GM12873 (cell line): ENCODE measurements around the gene B4GALT2.

Experiments
- TF ChIP-seq, protein P1 (sequence below): IDR thresholded peaks from 2 replicates; pipeline ENCODE4 v1.5.1; 2012; ENCODE audit warnings: low read depth, mild to moderate bottlenecking, moderate library complexity, low read length, control low read depth; ENCODE audit not compliant: insufficient read depth; ENCODE audit errors: missing control alignments

B4GALT2 gene

DNA sequence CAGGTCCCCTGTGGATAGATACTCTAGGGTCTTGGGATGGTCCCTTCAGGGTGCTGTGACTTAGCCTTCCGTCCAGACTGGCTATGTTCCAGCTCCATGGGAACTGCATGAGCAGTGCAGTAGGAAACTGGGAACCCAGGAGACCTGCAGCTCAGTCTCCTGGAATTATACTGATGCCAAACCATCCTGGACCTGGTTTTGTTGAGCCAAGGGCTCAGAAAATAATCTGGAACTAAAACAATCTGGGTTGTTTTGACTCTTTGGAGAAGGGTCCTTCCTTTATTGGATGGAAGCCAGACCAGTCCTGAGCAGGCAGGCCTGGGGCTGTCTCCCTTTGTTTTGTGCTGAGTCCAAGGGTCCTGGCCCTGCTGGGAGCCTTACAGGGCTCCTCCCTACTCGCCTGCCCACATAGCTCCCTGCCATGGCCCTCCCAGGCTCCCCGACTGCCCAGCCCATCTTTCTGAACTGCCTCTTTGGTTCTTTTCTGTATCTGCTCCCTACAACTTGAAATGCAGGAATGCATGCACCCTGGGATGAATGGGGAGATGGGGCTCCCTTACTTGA, 31.1 kb upstream of the B4GALT2 start:
- TF ChIP-seq, protein P1, sequence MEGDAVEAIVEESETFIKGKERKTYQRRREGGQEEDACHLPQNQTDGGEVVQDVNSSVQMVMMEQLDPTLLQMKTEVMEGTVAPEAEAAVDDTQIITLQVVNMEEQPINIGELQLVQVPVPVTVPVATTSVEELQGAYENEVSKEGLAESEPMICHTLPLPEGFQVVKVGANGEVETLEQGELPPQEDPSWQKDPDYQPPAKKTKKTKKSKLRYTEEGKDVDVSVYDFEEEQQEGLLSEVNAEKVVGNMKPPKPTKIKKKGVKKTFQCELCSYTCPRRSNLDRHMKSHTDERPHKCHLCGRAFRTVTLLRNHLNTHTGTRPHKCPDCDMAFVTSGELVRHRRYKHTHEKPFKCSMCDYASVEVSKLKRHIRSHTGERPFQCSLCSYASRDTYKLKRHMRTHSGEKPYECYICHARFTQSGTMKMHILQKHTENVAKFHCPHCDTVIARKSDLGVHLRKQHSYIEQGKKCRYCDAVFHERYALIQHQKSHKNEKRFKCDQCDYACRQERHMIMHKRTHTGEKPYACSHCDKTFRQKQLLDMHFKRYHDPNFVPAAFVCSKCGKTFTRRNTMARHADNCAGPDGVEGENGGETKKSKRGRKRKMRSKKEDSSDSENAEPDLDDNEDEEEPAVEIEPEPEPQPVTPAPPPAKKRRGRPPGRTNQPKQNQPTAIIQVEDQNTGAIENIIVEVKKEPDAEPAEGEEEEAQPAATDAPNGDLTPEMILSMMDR: no peak

DNA sequence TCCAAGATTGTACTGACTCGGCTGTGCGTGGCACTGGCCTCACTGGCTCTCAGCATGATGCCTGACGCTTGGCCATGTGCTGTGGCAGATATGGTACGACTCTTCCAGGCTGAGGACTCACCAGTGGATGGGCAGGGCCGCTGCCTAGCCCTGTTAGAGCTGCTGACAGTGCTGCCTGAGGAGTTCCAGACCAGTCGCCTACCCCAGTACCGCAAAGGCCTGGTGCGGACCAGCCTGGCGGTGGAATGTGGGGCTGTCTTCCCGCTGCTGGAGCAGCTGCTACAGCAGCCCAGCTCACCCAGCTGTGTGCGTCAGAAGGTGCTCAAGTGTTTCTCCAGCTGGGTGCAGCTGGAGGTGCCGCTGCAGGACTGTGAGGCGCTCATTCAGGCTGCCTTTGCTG, 29.3 kb upstream of the B4GALT2 start:
- TF ChIP-seq, protein P1: no peak

DNA sequence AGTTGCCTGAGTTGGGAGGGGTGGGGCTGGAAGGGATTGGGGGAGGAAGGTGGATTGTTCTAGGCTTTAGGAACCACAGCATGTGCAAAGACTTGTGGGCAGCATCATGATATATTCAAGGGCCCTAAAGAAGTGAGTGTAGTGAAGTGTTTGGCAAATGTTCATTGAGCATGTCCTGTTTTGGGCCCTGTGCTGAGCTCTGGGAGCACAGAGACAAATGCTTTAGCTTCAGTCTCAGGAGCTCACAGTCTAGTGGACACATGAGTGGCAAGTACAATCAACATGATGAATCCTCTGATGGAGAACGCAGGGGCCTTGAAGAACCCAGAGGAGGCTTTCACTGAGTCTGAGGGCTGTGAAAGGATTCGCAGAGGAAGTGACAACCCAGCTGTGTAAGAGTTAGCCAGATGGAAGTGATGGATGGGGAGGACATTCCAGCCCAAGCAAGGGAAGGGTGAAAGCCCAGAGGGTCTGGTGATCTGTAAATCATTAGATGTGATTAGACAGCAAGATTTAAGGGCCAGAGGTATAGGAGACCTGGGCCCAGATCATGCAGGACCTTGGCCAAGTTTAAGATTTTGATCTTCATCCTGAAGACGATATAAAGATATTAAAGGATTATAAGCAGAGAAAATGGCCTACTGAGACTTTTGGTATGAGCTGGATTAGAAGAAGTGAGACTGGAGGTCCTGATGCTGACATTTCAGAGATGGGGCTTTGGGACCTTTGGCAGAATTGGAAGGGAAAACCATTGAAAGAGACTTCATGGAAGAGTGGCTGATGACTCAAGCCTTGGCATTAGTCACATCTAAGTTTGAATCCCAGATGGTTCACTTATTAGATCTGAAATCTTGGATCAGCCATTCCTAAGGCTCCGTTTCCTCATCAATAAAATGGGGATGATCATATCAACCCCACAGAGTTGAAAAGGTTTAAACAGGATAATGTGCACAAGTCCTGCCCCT, 27.7 kb upstream of the B4GALT2 start:
- TF ChIP-seq, protein P1: no peak

DNA sequence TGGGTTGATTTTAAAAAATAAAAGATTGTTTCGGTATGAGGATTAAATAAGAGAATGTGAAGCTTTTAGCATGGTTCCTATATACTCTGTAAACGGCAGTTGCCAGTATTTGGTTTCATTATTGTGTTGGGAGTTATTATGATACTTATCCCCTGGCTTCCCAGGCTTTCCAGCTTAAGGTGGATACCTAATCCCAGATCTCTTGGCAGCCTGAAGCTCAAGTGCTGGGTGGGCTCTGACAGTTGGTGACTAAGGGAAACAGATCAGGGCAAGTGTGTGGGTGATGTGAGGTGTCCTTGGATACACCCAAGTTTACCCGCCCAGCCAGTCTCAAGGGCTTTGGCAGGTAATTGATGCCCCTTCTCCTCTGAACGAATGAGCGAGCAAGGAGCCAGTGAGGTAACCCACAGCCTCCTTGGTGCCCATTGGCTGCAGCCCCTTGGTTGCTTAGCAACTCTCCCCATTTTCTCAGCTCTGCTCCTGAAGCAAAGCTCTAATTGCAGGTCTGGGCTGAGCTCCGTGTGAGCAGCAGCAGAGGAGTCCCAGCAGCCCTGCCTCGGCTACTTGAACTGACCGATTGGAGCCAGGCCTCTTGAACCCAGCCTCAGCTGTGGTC, 26.2 kb upstream of the B4GALT2 start:
- TF ChIP-seq, protein P1: no peak

DNA sequence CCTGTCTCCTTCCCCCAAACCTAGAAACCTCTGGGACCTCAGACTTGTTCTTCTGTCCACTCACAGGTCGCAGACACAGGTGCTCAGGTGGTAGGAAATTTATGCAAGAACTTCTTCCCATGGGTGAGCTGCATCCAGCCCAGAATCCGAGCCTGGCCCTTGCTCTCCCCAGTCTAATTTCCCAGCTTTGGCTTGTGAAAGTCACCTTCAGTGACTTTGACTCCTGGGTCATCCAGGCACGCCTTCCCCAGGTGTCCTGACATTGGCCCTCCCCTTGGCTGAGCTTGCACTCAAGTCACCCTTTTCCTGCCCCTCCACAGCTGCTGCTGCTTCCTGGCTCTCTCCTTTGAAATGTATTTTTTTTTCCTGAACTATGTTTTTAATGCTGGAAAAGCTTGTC, 25.6 kb upstream of the B4GALT2 start:
- TF ChIP-seq, protein P1: no peak

DNA sequence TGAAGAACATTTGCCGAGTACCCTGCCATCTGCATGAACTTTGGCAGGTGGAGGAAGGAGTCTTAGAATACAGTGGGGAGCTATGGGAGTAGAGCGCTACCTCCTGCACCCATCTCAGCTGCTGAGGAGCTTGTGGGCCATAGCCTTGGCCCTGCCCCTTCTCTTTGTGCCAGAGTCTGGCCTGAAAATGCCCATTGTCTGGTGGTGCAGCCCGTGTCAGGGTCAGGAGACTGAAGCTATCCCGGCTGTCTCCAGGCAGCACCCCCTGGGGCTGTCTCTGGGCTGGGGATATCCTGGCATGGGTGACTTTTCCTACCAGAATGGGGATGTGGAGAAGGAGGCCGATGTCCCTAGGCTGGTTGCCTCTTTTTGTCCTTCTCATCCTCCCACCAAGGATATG, 25.0 kb upstream of the B4GALT2 start:
- TF ChIP-seq, protein P1: no peak

DNA sequence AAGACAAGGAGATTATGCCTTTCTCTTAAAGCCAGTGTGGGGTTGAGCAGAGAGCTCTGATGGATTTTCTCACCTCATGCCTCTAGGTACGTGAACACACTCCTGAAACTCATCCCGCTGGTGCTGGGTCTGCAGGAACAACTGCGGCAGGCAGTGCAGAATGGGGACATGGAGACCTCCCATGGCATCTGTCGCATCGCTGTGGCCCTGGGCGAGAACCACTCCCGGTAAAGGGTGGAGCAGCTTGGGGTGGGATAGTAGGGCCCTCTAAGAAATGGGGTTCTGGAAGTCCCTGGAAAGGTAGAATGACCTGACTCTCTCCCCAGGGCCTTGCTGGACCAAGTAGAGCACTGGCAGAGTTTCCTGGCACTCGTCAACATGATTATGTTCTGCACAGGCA, 22.8 kb upstream of the B4GALT2 start:
- TF ChIP-seq, protein P1: no peak
